AG09309 (cell line): ENCODE data around the gene CD300LG.
"Not testable (repeated sequence)": the region's sequence is repeated elsewhere in the genome, so short reads cannot be mapped to it uniquely, and the experiment has no call there.

Experiments
- DNase-seq: peaks from one replicate; pipeline ENCODE4 v3.0.0-alpha.2; 2010; ENCODE audit warnings: low read depth
- H3K4me3 ChIP-seq: 2 replicates; pipeline ENCODE4 v1.5.1; 2011; ENCODE audit warnings: mild to moderate bottlenecking, low read depth, low read length, moderate library complexity; ENCODE audit not compliant: control insufficient read depth
- CTCF ChIP-seq: IDR thresholded peaks from 2 replicates; pipeline ENCODE4 v1.5.1; 2011; ENCODE audit warnings: mild to moderate bottlenecking, low read depth, low read length, inconsistent platforms; ENCODE audit not compliant: insufficient read depth, control insufficient read depth; ENCODE audit errors: missing control alignments

CD300LG gene

GRCh38 chr17:43881758-43882505, 35.0 kb downstream of the CD300LG start:
- TF ChIP-seq CTCF, result no peak
- H3K4me3 ChIP-seq, result no peak overlapping the region
- DNase-seq, result no peak

- DNase-seq, result no peak
- TF ChIP-seq CTCF, result no peak
- H3K4me3 ChIP-seq, result no peak overlapping the region
These were observed 35.9 kb downstream of the CD300LG start for GRCh38 chr17:43882761-43883415.

GRCh38 chr17:43888548-43888947, 41.6 kb downstream of the CD300LG start:
- H3K4me3 ChIP-seq, result no peak overlapping the region
- no peak for DNase-seq
- no peak for TF ChIP-seq CTCF

- no peak for TF ChIP-seq CTCF
- DNase-seq, result no peak
- no peak overlapping the region for H3K4me3 ChIP-seq
These were observed 43.3 kb downstream of the CD300LG start for GRCh38 chr17:43890240-43890639.

DNA sequence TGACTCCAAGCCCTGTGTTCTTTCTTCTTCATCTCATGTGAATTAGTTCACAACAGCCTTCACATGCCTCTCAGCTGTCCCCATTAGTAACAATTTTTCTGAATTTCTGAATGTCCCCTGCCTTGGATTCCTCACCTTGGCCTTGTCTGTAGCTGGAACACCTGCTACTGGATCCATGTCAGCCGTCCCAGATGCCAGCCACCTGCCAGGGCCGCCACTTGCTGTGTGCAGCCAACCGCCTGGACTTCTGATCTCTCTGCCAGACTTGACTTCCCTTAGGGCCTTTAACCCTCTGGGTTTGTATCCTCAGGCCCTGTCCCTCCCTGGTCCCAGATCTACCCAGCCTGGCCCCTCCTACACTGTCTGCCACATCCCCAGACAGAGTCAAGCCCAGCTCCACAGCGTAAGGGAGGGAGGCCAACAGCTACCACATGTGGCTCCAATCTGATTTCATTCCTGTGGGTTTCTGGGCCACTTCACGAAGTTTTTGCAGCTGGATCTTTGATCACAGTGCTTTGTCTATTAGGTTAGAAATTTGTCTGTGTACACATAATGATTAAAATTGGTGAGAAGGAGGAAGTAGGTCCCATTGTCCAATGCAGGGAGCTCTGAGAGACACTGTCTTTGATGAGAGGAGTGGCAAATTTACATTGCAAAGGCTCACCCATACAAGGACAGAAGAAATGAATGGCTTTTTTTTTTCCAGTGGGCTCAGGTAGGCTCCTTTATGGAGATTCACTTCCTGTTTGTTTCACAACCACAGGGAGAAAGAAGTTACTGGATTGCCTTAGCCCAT, 45.1 kb downstream of the CD300LG start:
- TF ChIP-seq CTCF, result no peak
- no peak for DNase-seq
- H3K4me3 ChIP-seq, result no peak overlapping the region

GRCh38 chr17:43892647-43892952, 45.6 kb downstream of the CD300LG start:
- DNase-seq, result no peak
- no peak overlapping the region for H3K4me3 ChIP-seq
- TF ChIP-seq CTCF, result no peak

DNA sequence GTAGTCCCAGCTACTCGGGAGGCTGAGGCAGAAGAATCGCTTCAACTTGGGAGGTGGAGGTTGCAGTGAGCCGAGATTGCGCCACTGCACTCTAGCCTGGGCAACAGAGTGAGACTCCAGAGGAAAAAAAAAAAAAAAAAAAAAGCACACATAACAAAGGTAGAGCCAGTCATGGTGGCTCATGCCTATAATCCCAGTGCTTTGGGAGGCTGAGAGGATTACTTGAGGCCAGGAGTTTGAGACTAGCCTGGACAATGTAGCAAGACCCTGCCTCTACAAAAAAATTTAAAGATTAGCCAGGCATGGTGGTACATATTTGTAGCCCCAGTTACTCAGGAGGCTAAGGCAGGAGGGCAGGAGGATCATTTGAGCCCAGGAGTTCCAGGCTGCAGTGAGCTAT, 47.5 kb downstream of the CD300LG start:
- not testable (repeated sequence) for H3K4me3 ChIP-seq, DNase-seq
